Fibroblast of villous mesenchyme (primary cell): ENCODE results near the gene TAF4. TPM values are rescaled to one million over a fixed set of nuclear protein-coding genes. Genes with fewer than 3 reads are reported as not detected.
A peak's percentile ranks its signal among the peaks of the same experiment; 100 is the strongest.

Source experiments
- DNase-seq: peaks from one replicate; pipeline ENCODE4 v3.0.0-alpha.2; 2010; ENCODE audit warnings: low read depth
- H3K4me3 ChIP-seq: 2 replicates; pipeline ENCODE4 v1.5.1; 2011; ENCODE audit warnings: low read depth, mild to moderate bottlenecking, low read length
- total RNA-seq: library from RNA; depleted of rRNA; stranded (reverse); fragments of >200 nt; gene quantifications from 2 replicates; pipeline ENCODE4 v1.2.3, GENCODE V29; 2012
- TF ChIP-seq, protein P1 (sequence below): IDR thresholded peaks from 2 replicates; pipeline ENCODE4 v1.5.1; 2012; ENCODE audit warnings: low read depth, mild to moderate bottlenecking, low read length; ENCODE audit not compliant: insufficient read depth

TAF4 gene
- total RNA-seq, 1 donor, result 3.0 TPM

DNA sequence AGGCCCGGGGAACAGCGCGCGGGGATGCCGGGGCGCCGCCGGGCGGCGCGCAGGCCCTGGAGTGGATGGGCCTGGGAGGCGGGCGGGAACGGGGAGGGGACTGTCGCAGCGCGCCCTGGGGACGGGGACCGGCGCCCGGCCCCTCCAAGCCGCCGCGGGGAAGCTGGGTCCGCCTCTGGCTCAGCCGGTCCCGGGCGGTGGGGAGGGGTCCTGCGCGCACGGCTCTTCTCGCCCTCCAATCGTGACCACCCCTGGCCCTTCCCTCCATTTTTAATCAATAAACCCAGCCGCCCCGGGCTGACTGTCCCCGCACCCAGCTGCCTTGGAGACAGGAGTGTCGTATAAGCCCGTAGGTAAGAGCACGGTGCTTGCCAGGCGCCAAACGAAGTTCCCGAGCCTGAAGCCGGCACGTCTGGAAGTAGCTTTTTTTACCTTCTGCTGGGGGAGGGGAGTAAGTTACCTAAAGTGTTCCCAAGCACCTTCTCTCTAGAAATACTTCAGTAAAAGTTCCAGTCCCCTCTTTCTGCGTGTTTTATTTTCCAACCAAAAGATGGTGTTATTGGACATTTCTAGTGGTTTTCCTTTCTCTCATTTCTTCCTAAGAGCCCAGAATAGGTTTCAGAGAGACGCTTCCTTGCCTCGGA, 780 bp upstream of the TAF4 start:
- H3K4me3 ChIP-seq, result peak overlapping the region; percentile 64
- TF ChIP-seq, protein P1, sequence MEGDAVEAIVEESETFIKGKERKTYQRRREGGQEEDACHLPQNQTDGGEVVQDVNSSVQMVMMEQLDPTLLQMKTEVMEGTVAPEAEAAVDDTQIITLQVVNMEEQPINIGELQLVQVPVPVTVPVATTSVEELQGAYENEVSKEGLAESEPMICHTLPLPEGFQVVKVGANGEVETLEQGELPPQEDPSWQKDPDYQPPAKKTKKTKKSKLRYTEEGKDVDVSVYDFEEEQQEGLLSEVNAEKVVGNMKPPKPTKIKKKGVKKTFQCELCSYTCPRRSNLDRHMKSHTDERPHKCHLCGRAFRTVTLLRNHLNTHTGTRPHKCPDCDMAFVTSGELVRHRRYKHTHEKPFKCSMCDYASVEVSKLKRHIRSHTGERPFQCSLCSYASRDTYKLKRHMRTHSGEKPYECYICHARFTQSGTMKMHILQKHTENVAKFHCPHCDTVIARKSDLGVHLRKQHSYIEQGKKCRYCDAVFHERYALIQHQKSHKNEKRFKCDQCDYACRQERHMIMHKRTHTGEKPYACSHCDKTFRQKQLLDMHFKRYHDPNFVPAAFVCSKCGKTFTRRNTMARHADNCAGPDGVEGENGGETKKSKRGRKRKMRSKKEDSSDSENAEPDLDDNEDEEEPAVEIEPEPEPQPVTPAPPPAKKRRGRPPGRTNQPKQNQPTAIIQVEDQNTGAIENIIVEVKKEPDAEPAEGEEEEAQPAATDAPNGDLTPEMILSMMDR, result no peak
- DNase-seq, result peak; percentile 36

DNA sequence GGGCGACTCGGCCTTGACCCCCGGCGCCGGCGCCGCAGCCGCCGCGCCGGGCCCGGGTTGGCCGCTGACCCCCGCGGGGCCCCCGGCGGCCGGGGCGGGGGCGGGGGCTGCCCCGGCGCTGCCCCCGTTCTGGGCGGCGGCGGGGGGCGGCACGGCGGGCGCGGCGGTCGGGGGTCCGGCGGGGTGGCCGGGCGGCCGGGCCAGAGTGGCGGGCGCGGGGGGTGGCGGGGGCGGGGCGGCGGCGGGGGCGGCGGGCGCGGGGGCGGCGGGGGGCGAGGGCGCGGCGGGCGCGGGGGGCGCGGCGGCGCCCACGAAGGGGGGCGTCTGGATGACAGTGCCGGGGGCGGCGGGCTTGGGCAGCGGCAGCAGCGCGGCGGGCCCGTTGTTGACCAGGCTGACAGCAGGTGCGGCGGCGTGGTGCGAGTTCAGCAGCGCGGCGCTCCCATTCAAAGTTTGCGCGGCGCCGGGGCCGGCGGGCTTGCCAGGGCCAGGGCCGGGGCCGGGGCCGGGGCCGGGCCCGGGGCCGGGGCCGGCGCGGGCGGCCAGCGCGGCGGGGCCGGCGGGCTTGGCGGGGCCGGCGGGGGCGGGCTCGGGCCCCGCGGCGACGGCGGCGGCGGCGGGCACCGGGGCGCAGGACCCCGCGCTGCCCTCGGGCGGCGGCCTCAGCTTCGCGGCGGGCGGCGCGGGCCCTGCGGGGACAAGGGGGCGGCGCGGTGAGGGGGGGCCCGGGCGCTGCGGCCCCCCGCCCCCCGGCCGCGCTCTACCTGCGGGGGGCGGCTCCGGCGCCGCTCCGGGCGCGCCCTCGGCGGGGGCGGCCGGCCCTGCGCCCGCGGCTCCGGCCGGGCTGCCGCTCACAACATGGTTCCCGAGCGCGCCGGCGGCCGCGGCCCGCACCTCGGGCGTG, 659 bp downstream of the TAF4 start:
- TF ChIP-seq, protein P1, result no peak

DNA sequence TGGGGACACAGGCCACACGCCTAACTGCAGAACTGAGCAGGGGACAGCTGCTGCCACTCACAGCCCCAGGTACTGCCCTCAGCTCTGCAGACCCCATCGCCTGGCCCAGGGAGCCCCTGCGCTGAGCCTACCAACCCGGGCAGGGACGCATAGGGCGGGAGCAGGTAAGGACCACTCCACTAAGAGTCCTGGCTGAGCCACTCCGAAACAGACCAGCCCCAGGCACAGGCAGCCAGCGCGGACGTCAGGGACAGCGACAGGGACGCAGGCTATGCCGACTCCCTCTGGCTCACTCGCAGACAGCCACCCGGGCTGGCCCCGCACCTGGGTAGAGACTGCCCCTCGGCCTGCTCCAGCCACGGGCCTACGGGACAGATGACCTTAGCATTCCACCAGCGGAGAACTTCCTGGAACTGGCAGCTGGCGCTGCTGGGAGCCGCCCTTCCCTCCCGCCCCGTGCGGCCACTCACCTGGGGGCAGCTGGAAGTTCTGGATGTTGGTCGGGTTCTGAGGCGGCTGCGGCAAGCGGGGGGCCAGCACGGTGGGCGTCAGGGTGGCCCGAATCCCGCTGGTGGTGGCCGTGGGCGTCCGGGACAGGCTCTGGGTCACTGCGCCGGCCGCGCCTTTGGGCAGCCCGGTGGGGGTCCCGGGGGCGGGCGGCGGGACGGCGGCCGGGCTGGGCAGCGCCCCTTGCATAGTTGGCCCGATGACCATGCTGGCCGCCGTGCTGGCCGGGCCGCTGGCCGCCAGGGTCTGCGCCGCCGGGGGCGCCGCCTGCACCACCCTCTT, 1.5 kb downstream of the TAF4 start:
- no peak for DNase-seq
- TF ChIP-seq, protein P1, result no peak
- H3K4me3 ChIP-seq, result peak overlapping the region; percentile 54

More for the DNA sequence above, 659 bp downstream of the TAF4 start:
- peak overlapping the region; percentile 60 for H3K4me3 ChIP-seq
- DNase-seq, result no peak

DNA sequence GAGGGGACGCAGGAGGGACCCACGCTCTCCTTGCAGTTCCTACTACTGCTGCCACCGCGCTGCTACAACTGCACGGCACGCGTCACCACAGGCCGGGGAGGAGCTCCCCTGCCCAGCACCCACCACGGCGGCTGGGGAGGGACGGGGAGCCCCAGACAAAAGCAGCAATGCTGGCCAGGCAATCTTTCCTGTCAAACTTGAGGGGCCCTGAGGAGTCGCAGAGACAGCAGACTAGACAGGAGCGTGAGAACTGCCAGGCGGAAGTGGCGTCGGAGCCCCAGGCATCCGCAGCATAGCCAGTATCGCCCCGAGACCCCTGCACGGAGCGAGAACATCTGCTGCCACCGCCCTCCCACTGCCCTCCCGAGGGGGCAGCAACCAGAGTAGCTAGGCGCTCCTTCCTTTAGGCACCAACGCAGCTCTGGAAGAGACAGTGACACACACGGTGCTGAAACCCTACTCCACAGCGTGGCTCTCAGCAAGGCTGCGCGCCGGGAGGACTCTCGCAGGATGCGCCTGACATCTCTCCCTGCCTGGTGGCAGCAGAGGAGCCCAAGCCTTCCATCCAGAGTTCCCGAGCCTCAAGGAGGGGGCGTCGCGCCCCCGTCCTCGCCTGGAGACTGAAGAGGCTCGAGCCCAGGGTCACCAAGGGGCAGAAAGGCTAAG, 2.2 kb downstream of the TAF4 start:
- peak overlapping the region; percentile 54 for H3K4me3 ChIP-seq
- TF ChIP-seq, protein P1, result no peak
- peak; percentile 61 for DNase-seq

DNA sequence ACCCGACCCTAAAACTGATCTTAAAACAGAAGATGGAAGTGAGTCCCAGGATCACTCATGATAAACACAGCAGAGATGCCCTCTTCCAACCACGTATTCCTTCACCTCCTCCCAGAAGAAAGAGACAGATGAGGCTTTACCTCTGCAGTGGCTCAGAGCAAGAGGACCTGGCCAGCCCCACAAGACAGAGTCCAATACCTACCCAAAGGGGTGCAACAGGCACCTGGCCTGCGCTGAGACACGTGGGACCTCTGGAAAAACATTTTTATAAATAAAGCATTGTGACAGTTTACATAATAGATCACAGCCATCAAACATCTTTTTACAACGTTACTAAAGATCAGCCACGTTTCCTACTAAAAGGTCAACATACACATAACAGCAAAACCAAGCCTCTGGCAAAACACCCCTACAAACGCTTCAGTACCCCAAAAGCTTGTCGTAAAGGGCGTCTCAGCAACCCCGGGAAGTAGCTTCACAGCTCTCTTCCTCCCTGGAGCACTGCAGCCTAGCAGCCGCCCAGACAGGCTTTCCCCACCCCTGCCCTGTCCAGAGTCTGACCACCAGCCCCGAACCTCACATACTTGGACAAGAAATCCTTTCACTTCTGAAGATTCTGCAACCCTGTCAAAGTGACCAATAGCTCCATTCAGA, 2.9 kb downstream of the TAF4 start:
- TF ChIP-seq, protein P1, result no peak
- H3K4me3 ChIP-seq, result peak overlapping the region; percentile 54
- peak; percentile 18 for DNase-seq
